ENCODE measurements around the gene SESN1. TPM values are rescaled to one million over a fixed set of nuclear protein-coding genes. Genes with fewer than 3 reads are reported as not detected.

Gene SESN1
- total and polyA plus RNA-seq, 9 of the 15 experiments (the other 6 are each of a cell fraction or from before 2014, with no cell fraction given) = 3.1 to 13.0 (median 7.4) TPM

- TF ChIP-seq MAZ (CRISPR knock-in tag; conservative IDR thresholded peaks at IDR 0.05 in 1 of 2, IDR thresholded peaks at IDR 0.05 in 1 of 2) (peak; percentile 91 to 93), HMGXB4 (CRISPR knock-in tag; IDR thresholded peaks at IDR 0.05) (0 out of 2 replicates have a peak, but pooled peaks have one; percentile 69), NR4A1 (CRISPR knock-in tag; IDR thresholded peaks at IDR 0.05) (peak; percentile 78; the same call in 1 of the 2 replicates), NR4A1 (tag; IDR thresholded peaks at IDR 0.05) (no peak), PTBP1 (IDR thresholded peaks at IDR 0.05; ENCODE audit: low read depth, low read length) (no peak), POLR2H (tag; IDR thresholded peaks at IDR 0.05; ENCODE audit: low read depth) (peak; percentile 75; the same call in 1 of the 2 replicates), ARID3B (CRISPR knock-in tag; IDR thresholded peaks at IDR 0.05; ENCODE audit: borderline replicate concordance) (no peak), DIDO1 (tag; IDR thresholded peaks at IDR 0.05; ENCODE audit: low read depth) (no peak), BMI1 (IDR thresholded peaks at IDR 0.05; ENCODE audit: low read length) (no peak), CTCF (IDR thresholded peaks at IDR 0.05 in 2 of 3, conservative IDR thresholded peaks at IDR 0.05 in 1 of 3; ENCODE audit: insufficient read depth in 2 of 3, low read depth in 1 of 3, low read length in 3 of 3) (peak in 2 of 3 experiments; percentile 17 to 31; a peak in 3 of 6 replicates), SIN3A (IDR thresholded peaks at IDR 0.05; ENCODE audit: borderline replicate concordance in 2 of 2, control insufficient read depth in 1 of 2, low read depth in 2 of 2, low read length in 2 of 2) (peak; percentile 88 to 89; a peak in 3 of 4 replicates), ERF (CRISPR knock-in tag; IDR thresholded peaks at IDR 0.05) (peak; percentile 87), TBP (optimal IDR thresholded peaks at IDR 0.05; ENCODE audit: low read depth, low read length) (peak; percentile 27), NONO (IDR thresholded peaks at IDR 0.05; ENCODE audit: low read depth in 2 of 2, low read length in 1 of 2) (peak; percentile 75 to 88), ZNF239 (CRISPR knock-in tag; IDR thresholded peaks at IDR 0.05) (no peak), SETDB1 (IDR thresholded peaks at IDR 0.05; ENCODE audit: low read length) (no peak), ZNF707 (CRISPR knock-in tag; conservative IDR thresholded peaks at IDR 0.05) (no peak), MBD1 (CRISPR knock-in tag; IDR thresholded peaks at IDR 0.05) (no peak)
- TF ChIP-seq, protein P1, sequence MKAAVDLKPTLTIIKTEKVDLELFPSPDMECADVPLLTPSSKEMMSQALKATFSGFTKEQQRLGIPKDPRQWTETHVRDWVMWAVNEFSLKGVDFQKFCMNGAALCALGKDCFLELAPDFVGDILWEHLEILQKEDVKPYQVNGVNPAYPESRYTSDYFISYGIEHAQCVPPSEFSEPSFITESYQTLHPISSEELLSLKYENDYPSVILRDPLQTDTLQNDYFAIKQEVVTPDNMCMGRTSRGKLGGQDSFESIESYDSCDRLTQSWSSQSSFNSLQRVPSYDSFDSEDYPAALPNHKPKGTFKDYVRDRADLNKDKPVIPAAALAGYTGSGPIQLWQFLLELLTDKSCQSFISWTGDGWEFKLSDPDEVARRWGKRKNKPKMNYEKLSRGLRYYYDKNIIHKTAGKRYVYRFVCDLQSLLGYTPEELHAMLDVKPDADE (conservative IDR thresholded peaks at IDR 0.05; ENCODE audit: control insufficient read depth, low read depth, low read length) = peak; percentile 32; the same call in 1 of the 2 replicates
These were observed at the start of gene SESN1 (continued) for GRCh38 chr6:109094416-109095035.
